Right lung (tissue), 5 donors: ENCODE measurements around the gene GUK1. TPM values are rescaled to one million over a fixed set of nuclear protein-coding genes. Genes with fewer than 3 reads are reported as not detected.
A peak's percentile ranks its signal among the peaks of the same experiment; 100 is the strongest.

Experiments used
- DNase-seq, 2 donors: peaks; one replicate each; pipeline ENCODE4 v3.0.0-alpha.2; 2013
- polyA plus RNA-seq, 5 donors: library from polyadenylated mRNA; unstranded; fragments of 120-200 nt; gene quantifications; one replicate each; pipeline versions ENCODE4 v1.2.1 to v1.2.3, GENCODE V29; 2013; ENCODE audit warnings: inconsistent platforms in 1 of 5, low replicate concordance in 1 of 5; ENCODE audit not compliant: insufficient read length in 5 of 5, insufficient read depth in 1 of 5

GUK1 gene
- polyA plus RNA-seq, 5 donors = 106 to 235 (median 128) TPM

- no peak for DNase-seq
Observed at GRCh38 chr1:228159008-228159665, 19.1 kb downstream of the GUK1 start.

DNA sequence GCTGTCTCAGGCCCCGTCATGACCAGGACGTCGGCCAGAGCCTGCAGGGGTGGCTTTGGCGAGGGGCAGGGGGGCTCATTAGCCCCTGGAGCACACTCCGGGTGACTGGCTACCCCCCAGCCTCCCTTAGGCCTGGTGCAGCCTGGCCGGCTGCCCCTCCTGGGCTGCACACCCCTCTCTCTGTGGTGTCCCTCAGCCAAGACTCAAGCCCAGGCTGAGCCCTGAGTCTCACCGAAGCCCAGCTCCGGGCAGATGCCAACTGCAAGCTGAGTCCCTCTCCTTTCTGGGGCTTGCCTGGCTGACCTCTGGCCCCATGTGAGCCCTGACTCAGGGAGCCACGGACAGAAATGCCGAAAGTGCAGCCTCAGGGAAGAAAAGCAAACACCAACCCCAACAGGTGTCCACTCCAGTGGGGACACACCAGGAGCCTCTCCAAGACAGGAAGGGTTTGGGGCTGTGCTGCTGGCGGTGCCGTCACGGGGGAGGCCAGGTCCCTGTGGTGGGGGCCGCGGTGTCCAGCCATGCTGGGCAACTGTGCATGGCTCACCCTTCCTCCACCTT lies 20.2 kb downstream of the GUK1 start:
- DNase-seq = no peak

- DNase-seq = no peak
Observed at GRCh38 chr1:228161362-228161761, 21.3 kb downstream of the GUK1 start.

GRCh38 chr1:228161866-228162265 lies 21.8 kb downstream of the GUK1 start:
- DNase-seq = no peak

- DNase-seq = no peak
Observed at GRCh38 chr1:228162286-228163006, 22.4 kb downstream of the GUK1 start.

- DNase-seq = peak in 1 of 2 donors; percentile 45
Observed at GRCh38 chr1:228163007-228163753, 23.1 kb downstream of the GUK1 start.

DNA sequence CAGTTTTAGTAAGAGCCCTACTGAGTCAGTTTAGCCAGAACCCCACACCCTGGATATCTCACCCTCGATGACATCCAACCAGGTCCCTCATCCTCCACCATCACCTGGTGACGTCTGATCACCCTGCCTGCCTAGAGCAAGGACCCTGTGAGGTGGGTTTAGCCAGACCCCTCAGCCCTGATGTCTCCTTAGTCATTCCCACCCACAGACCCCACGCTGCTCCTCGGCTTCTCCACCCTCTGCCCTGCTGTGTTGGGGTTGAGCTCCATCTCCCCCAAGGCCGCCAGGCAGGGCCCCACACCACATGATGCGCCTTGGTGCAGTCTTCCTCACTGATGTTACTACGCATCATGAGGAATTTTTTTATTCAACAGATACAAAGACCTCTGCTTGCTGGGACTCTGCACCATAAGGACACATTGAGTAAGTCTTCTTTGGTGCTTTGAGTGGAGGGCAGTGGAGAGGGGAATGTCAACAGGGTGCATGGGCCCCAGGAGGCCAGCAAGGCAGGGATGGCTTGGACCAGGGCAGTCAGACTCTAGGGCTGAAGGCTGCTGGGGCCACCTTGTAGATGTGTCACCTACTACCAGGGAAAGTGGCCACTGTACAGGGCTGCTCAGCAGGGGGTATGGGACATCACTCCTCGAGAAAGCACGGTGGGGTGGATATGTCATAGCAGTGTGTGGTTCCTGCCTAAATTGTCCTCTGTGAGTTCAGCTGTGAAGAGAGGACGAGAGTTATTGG lies 23.9 kb downstream of the GUK1 start:
- DNase-seq = no peak

DNA sequence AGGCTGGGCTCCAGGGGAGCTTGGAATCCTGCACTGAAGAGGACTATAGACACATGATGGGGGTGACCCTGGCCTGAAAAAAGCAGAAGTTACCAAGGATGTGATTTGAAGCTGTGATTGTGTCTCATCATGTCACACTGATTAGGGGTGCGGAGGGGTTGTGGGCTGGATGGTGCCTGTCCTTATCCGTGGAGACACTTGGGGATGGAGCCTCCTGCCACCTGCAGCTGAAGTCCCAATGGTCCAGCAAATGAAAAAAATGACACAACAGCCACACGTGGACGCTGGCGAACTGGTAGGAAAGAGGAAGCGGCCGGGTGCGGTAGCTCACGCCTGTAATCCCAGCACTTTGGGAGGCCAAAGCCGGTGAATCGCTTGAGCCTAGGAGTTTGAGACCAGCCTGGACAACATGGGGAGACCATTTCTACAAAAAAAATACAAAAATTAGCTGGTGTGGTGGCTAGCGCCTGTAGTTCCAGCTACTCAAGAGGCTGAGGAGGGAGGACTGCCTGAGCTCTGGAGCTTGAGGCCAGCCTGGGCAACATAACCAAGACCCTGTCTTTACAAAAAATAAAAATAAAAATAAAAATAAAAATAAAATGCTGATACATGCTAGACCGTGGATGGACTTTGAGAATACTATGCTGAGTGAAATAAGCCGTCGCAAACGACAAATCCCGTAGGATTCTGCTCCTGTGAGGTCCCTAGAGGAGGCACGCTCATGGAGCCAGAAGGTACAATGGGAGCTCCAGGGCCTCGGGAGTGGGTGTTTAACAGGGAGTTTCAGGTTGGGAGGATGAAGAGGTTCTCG lies 24.7 kb downstream of the GUK1 start:
- DNase-seq = no peak

- peak; percentile 99 for DNase-seq
Observed at GRCh38 chr1:228165372-228166169, 25.5 kb downstream of the GUK1 start, which contains the start of gene IBA57. TSS of gene IBA57 (plus strand) at chr1:228165804. CDS start at chr1:228165817, 13 bp downstream.

- peak in 1 of 2 donors; percentile 63 for DNase-seq
Observed at GRCh38 chr1:228166170-228166936, 26.3 kb downstream of the GUK1 start.

GRCh38 chr1:228168563-228169270 lies 28.6 kb downstream of the GUK1 start:
- DNase-seq = no peak

DNA sequence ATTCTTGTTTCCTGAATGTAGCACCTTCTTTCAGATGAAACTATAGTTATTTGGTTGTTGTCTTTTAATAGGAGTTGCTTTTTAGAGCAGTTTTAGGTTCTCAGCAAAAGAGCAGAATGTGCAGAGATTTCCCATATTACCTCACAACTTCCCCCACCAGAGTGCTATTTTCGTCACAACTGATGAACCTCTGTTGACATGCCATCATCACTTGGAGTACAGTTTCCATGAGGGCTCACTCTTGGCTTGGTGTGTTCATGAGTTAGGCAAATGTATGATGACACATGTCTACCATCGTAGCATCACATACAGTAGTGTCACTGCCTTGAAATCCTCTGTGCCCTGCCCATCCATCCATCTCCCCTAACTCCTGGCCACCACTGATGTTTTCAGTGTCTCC lies 29.3 kb downstream of the GUK1 start:
- no peak for DNase-seq

DNA sequence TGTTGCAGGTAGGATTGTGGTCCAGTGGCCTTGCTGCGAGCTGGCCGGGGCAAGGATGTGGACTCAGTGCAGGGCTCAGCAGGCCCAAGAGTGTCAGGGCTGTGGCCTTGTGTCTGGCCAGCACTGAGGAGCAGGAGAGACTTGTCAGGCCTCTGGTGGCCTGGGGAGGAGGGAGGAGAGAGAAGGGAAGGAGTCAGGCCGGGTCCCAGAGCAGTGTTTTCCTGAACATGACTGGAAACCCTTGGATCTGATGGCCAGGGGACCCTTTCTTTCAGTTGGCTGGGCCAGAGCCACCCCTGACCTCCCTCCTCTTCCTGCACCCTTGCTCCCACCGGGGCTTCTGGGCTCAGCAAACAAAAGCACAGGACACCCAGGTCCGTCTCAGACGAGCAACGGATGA lies 30.6 kb downstream of the GUK1 start:
- DNase-seq = no peak

DNA sequence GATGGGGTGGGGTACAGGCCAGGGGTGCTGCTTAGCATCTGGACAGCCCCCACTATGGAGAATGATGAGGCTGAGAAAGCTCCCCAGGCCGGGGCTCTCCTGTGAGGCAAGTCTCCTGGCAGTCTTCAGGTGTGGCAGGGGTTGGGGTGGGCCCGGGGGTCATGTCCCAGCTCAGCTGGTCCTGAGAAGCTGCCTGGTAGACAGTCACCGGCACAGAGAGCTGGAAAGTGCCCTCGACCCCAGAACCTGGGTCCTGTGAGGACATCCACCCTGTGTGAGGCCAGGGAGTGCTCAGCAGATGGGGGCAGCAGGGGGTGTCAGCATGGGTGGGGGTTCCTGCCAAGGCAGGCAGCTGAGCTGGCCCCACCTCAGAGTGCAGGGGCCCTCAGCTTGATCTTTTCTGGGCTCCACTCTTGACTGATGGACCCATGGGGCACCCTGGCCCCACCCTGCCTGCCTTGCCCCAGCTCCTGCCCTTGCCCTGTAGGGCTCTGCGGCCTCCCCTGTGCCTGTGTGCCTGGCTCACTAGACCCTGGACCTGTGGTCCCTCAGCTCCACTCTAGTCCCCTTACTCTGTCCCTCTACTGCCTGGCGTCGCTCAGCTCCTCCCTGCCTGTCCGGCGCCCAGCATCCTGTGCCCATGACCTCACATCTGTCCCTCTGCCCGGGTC lies 31.3 kb downstream of the GUK1 start:
- no peak for DNase-seq

- no peak for DNase-seq
Observed at GRCh38 chr1:228172591-228173527, 32.8 kb downstream of the GUK1 start.
